ENCODE results near the gene LEFTY2.

Gene LEFTY2

GRCh38 chr1:225950905-225951497, 10.0 kb upstream of the LEFTY2 start:
- Histone ChIP-seq H4K12ac (ENCODE audit: low read depth, low read length) (no peak overlapping the region), H4K91ac (ENCODE audit: low read depth, low read length) (no peak overlapping the region)
- DNase-seq, result no peak

GRCh38 chr1:225949041-225949440, 8.0 kb upstream of the LEFTY2 start:
- Histone ChIP-seq H2AFZ (ENCODE audit: insufficient read depth, low read length, poor library complexity) (no peak overlapping the region), H3K4me2 (ENCODE audit: low read length) (no peak overlapping the region), H2AK5ac (ENCODE audit: low read length) (no peak overlapping the region), H4K12ac (ENCODE audit: low read depth, low read length) (no peak overlapping the region), H3K79me2 (ENCODE audit: control insufficient read depth, insufficient read depth, low read length, poor library complexity) (peaks cover 2% of the 10 kb centered on the region), H2BK120ac (ENCODE audit: insufficient read depth, low read length, poor library complexity) (no peak overlapping the region), H3K79me1 (ENCODE audit: low read length) (no peaks in the 10 kb centered on the region), H3K23ac (ENCODE audit: low read length) (no peak overlapping the region), H3K14ac (ENCODE audit: low read length) (no peak overlapping the region), H3K9me3 (ENCODE audit: insufficient read depth, low read depth, low read length) (no peaks in the 10 kb centered on the region), H3K36me3 (ENCODE audit: control insufficient read depth in 1 of 2, insufficient read depth in 2 of 2, low read length in 2 of 2) (no peaks in the 10 kb centered on the region), H3K4me1 (ENCODE audit: control insufficient read depth in 1 of 2, insufficient read depth in 2 of 2, low read length in 2 of 2) (peaks cover 0 to 3% of the 10 kb centered on the region in 2 experiments), H3K9ac (ENCODE audit: low read length) (no peak overlapping the region), H2BK12ac (ENCODE audit: low read length) (no peak overlapping the region), H3K4me3 (ENCODE audit: low read depth, low read length) (no peak overlapping the region), H4K91ac (ENCODE audit: low read depth, low read length) (no peak overlapping the region), H3K27ac (ENCODE audit: low read depth, low read length) (no peak overlapping the region), H3K27me3 (ENCODE audit: insufficient read depth, low read length) (no peaks in the 10 kb centered on the region), H2BK5ac (ENCODE audit: low read depth, low read length, poor library complexity) (no peak overlapping the region), H3K18ac (ENCODE audit: low read length) (no peak overlapping the region), H4K8ac (ENCODE audit: low read depth, low read length) (no peak overlapping the region), H3K4ac (ENCODE audit: low read depth, low read length) (no peak overlapping the region)
- WGBS (ENCODE audit: extremely low coverage, insufficient coverage, insufficient read length), result no CpG with 5 or more reads among the region's 6 CpGs
- DNase-seq, result no peak

More at GRCh38 chr1:225950905-225951497, 10.0 kb upstream of the LEFTY2 start:
- no peak overlapping the region for H3K14ac ChIP-seq (ENCODE audit: low read length)
- no peaks in the 10 kb centered on the region for H3K4me1 ChIP-seq (ENCODE audit: control insufficient read depth in 1 of 2, insufficient read depth in 2 of 2, low read length in 2 of 2)
- H4K8ac ChIP-seq (ENCODE audit: low read depth, low read length), result no peak overlapping the region
- no peak overlapping the region for H2BK5ac ChIP-seq (ENCODE audit: low read depth, low read length, poor library complexity)
- H2AK5ac ChIP-seq (ENCODE audit: low read length), result no peak overlapping the region
- H3K4me3 ChIP-seq (ENCODE audit: low read depth, low read length), result no peak overlapping the region
- H3K79me2 ChIP-seq (ENCODE audit: control insufficient read depth, insufficient read depth, low read length, poor library complexity), result no peaks in the 10 kb centered on the region
- no peaks in the 10 kb centered on the region for H3K79me1 ChIP-seq (ENCODE audit: low read length)
- H3K27me3 ChIP-seq (ENCODE audit: insufficient read depth, low read length), result no peaks in the 10 kb centered on the region
- no peak overlapping the region for H3K4me2 ChIP-seq (ENCODE audit: low read length)
- no peak overlapping the region for H2BK12ac ChIP-seq (ENCODE audit: low read length)
- no peak overlapping the region for H3K27ac ChIP-seq (ENCODE audit: low read depth, low read length)
- no peaks in the 10 kb centered on the region for H3K36me3 ChIP-seq (ENCODE audit: control insufficient read depth in 1 of 2, insufficient read depth in 2 of 2, low read length in 2 of 2)
- H2AFZ ChIP-seq (ENCODE audit: insufficient read depth, low read length, poor library complexity), result no peak overlapping the region
- no peak overlapping the region for H3K4ac ChIP-seq (ENCODE audit: low read depth, low read length)
- H3K18ac ChIP-seq (ENCODE audit: low read length), result no peak overlapping the region
- H3K23ac ChIP-seq (ENCODE audit: low read length), result no peak overlapping the region
- no peak overlapping the region for H2BK120ac ChIP-seq (ENCODE audit: insufficient read depth, low read length, poor library complexity)
- no CpG with 5 or more reads among the region's 9 CpGs for WGBS (ENCODE audit: extremely low coverage, insufficient coverage, insufficient read length)
- H3K9me3 ChIP-seq (ENCODE audit: insufficient read depth, low read depth, low read length), result no peaks in the 10 kb centered on the region
- H3K9ac ChIP-seq (ENCODE audit: low read length), result no peak overlapping the region

- Histone ChIP-seq H3K18ac (ENCODE audit: low read length) (no peak overlapping the region), H3K9ac (ENCODE audit: low read length) (no peak overlapping the region), H3K14ac (ENCODE audit: low read length) (no peak overlapping the region), H3K79me1 (ENCODE audit: low read length) (no peaks in the 10 kb centered on the region), H2BK120ac (ENCODE audit: insufficient read depth, low read length, poor library complexity) (no peak overlapping the region), H3K36me3 (ENCODE audit: control insufficient read depth in 1 of 2, insufficient read depth in 2 of 2, low read length in 2 of 2) (no peaks in the 10 kb centered on the region), H2AK5ac (ENCODE audit: low read length) (no peak overlapping the region), H4K8ac (ENCODE audit: low read depth, low read length) (no peak overlapping the region), H3K79me2 (ENCODE audit: control insufficient read depth, insufficient read depth, low read length, poor library complexity) (peaks cover 2% of the 10 kb centered on the region), H4K91ac (ENCODE audit: low read depth, low read length) (no peak overlapping the region), H2AFZ (ENCODE audit: insufficient read depth, low read length, poor library complexity) (no peak overlapping the region), H3K9me3 (ENCODE audit: insufficient read depth, low read depth, low read length) (no peaks in the 10 kb centered on the region), H3K27ac (ENCODE audit: low read depth, low read length) (no peak overlapping the region), H3K4me2 (ENCODE audit: low read length) (no peak overlapping the region), H3K4ac (ENCODE audit: low read depth, low read length) (no peak overlapping the region), H3K4me1 (ENCODE audit: control insufficient read depth in 1 of 2, insufficient read depth in 2 of 2, low read length in 2 of 2) (peaks cover 0 to 4% of the 10 kb centered on the region in 2 experiments), H3K23ac (ENCODE audit: low read length) (no peak overlapping the region), H4K12ac (ENCODE audit: low read depth, low read length) (no peak overlapping the region), H3K27me3 (ENCODE audit: insufficient read depth, low read length) (no peaks in the 10 kb centered on the region), H3K4me3 (ENCODE audit: low read depth, low read length) (no peak overlapping the region), H2BK12ac (ENCODE audit: low read length) (no peak overlapping the region), H2BK5ac (ENCODE audit: low read depth, low read length, poor library complexity) (no peak overlapping the region)
- no peak for DNase-seq
- no CpG with 5 or more reads among the region's 5 CpGs for WGBS (ENCODE audit: extremely low coverage, insufficient coverage, insufficient read length)
Measured at GRCh38 chr1:225946803-225947202, 5.8 kb upstream of the LEFTY2 start.

- peaks cover 2% of the 10 kb centered on the region for H3K79me2 ChIP-seq (ENCODE audit: control insufficient read depth, insufficient read depth, low read length, poor library complexity)
- WGBS (ENCODE audit: extremely low coverage, insufficient coverage, insufficient read length), result no CpG with 5 or more reads among the region's 4 CpGs
- no peak overlapping the region for H3K9ac ChIP-seq (ENCODE audit: low read length)
- no peak overlapping the region for H3K23ac ChIP-seq (ENCODE audit: low read length)
- H2AK5ac ChIP-seq (ENCODE audit: low read length), result no peak overlapping the region
- H4K8ac ChIP-seq (ENCODE audit: low read depth, low read length), result no peak overlapping the region
- no peak overlapping the region for H3K4me2 ChIP-seq (ENCODE audit: low read length)
- no peak overlapping the region for H3K4me3 ChIP-seq (ENCODE audit: low read depth, low read length)
- H3K79me1 ChIP-seq (ENCODE audit: low read length), result no peaks in the 10 kb centered on the region
- peak overlapping the region; percentile 100 for H2BK120ac ChIP-seq (ENCODE audit: insufficient read depth, low read length, poor library complexity)
- H2BK5ac ChIP-seq (ENCODE audit: low read depth, low read length, poor library complexity), result peak overlapping the region; percentile 100
- H3K27me3 ChIP-seq (ENCODE audit: insufficient read depth, low read length), result no peaks in the 10 kb centered on the region
- H4K12ac ChIP-seq (ENCODE audit: low read depth, low read length), result peak overlapping the region; percentile 100
- H2AFZ ChIP-seq (ENCODE audit: insufficient read depth, low read length, poor library complexity), result no peak overlapping the region
- peak overlapping the region; percentile 100 for H3K4ac ChIP-seq (ENCODE audit: low read depth, low read length)
- H3K4me1 ChIP-seq (ENCODE audit: control insufficient read depth in 1 of 2, insufficient read depth in 2 of 2, low read length in 2 of 2), result peaks cover 3 to 9% of the 10 kb centered on the region in 2 experiments
- H4K91ac ChIP-seq (ENCODE audit: low read depth, low read length), result no peak overlapping the region
- no peak for DNase-seq
- H3K9me3 ChIP-seq (ENCODE audit: insufficient read depth, low read depth, low read length), result no peaks in the 10 kb centered on the region
- H3K36me3 ChIP-seq (ENCODE audit: control insufficient read depth in 1 of 2, insufficient read depth in 2 of 2, low read length in 2 of 2), result no peaks in the 10 kb centered on the region
- H3K18ac ChIP-seq (ENCODE audit: low read length), result no peak overlapping the region
- no peak overlapping the region for H3K14ac ChIP-seq (ENCODE audit: low read length)
- no peak overlapping the region for H3K27ac ChIP-seq (ENCODE audit: low read depth, low read length)
- no peak overlapping the region for H2BK12ac ChIP-seq (ENCODE audit: low read length)
Measured at GRCh38 chr1:225946082-225946620, 5.1 kb upstream of the LEFTY2 start.
